Mesothelial cell of epicardium (in vitro differentiated cells): ENCODE results near the gene METTL13. TPM values are rescaled to one million over a fixed set of nuclear protein-coding genes. Genes with fewer than 3 reads are reported as not detected.

Source experiments
- DNase-seq, 2 experiments: peaks; one replicate each; pipeline ENCODE4 v3.0.0; 2021; ENCODE audit warnings: low spot score in 2 of 2; ENCODE audit not compliant: unreplicated experiment in 2 of 2
- H3K27ac Mint-ChIP-seq: 2 replicates; pipeline ENCODE4 v1.8.0; 2021; ENCODE audit warnings: mixed read lengths
- H3K27me3 Mint-ChIP-seq: 2 replicates; pipeline ENCODE4 v1.8.0; 2021; ENCODE audit warnings: low read depth, mixed read lengths
- H3K36me3 Mint-ChIP-seq: 2 replicates; pipeline ENCODE4 v1.8.0; 2021; ENCODE audit warnings: mixed read lengths
- H3K4me1 Mint-ChIP-seq: 2 replicates; pipeline ENCODE4 v1.8.0; 2021; ENCODE audit warnings: mixed read lengths
- H3K4me3 Mint-ChIP-seq: 2 replicates; pipeline ENCODE4 v1.8.0; 2021; ENCODE audit warnings: mild to moderate bottlenecking, moderate library complexity, mixed read lengths
- H3K9me3 Mint-ChIP-seq: 2 replicates; pipeline ENCODE4 v1.8.0; 2021; ENCODE audit warnings: mixed read lengths
- CTCF ChIP-seq: fragments of 200-600 bp; sonication (generic); IDR thresholded peaks from one replicate; pipeline ENCODE4 v1.5.0; 2021; ENCODE audit warnings: antibody characterized with exemption; ENCODE audit not compliant: unreplicated experiment
- total RNA-seq: library from RNA; stranded (reverse); gene quantifications from 3 replicates; pipeline ENCODE4 v1.2.1, GENCODE V29; 2021

Gene METTL13
- total RNA-seq, 1 donor from 2014 or later = 27.4 TPM

GRCh38 chr1:171748651-171749050, 32.8 kb upstream of the METTL13 start:
- Mint-ChIP-seq H3K9me3 (no peaks in the 10 kb centered on the region), H3K27me3 (no peaks in the 10 kb centered on the region), H3K27ac (no peak overlapping the region), H3K4me3 (no peak overlapping the region), H3K36me3 (no peaks in the 10 kb centered on the region), H3K4me1 (peaks cover 4% of the 10 kb centered on the region)
- no peak for TF ChIP-seq CTCF
- DNase-seq = no peak

GRCh38 chr1:171751221-171751620, 30.2 kb upstream of the METTL13 start:
- Mint-ChIP-seq H3K27ac (no peak overlapping the region), H3K27me3 (no peaks in the 10 kb centered on the region), H3K4me1 (peaks cover 8% of the 10 kb centered on the region), H3K36me3 (no peaks in the 10 kb centered on the region), H3K9me3 (peaks cover 8% of the 10 kb centered on the region), H3K4me3 (no peak overlapping the region)
- TF ChIP-seq CTCF = no peak
- no peak for DNase-seq

- Mint-ChIP-seq H3K9me3 (peaks cover 25% of the 10 kb centered on the region), H3K27ac (no peak overlapping the region), H3K27me3 (no peaks in the 10 kb centered on the region), H3K4me3 (no peak overlapping the region), H3K4me1 (peaks cover 12% of the 10 kb centered on the region), H3K36me3 (no peaks in the 10 kb centered on the region)
- TF ChIP-seq CTCF = no peak
- DNase-seq = no peak
Measured at GRCh38 chr1:171753182-171753581, 28.3 kb upstream of the METTL13 start.

GRCh38 chr1:171753685-171754352, 27.6 kb upstream of the METTL13 start:
- H3K36me3 Mint-ChIP-seq = no peaks in the 10 kb centered on the region
- TF ChIP-seq CTCF = no peak
- peaks cover 25% of the 10 kb centered on the region for H3K9me3 Mint-ChIP-seq
- no peak overlapping the region for H3K27ac Mint-ChIP-seq
- no peaks in the 10 kb centered on the region for H3K27me3 Mint-ChIP-seq
- DNase-seq = no peak
- peaks cover 13% of the 10 kb centered on the region for H3K4me1 Mint-ChIP-seq
- no peak overlapping the region for H3K4me3 Mint-ChIP-seq

- DNase-seq = no peak
- H3K36me3 Mint-ChIP-seq = no peaks in the 10 kb centered on the region
- H3K27ac Mint-ChIP-seq = no peak overlapping the region
- no peak for TF ChIP-seq CTCF
- no peaks in the 10 kb centered on the region for H3K27me3 Mint-ChIP-seq
- H3K9me3 Mint-ChIP-seq = peaks cover 25% of the 10 kb centered on the region
- no peak overlapping the region for H3K4me3 Mint-ChIP-seq
- peaks cover 13% of the 10 kb centered on the region for H3K4me1 Mint-ChIP-seq
Measured at GRCh38 chr1:171754353-171754705, 27.1 kb upstream of the METTL13 start.

GRCh38 chr1:171754971-171755370, 26.5 kb upstream of the METTL13 start:
- Mint-ChIP-seq H3K36me3 (no peaks in the 10 kb centered on the region), H3K4me1 (peaks cover 13% of the 10 kb centered on the region), H3K27ac (no peak overlapping the region), H3K4me3 (no peak overlapping the region), H3K9me3 (peaks cover 25% of the 10 kb centered on the region), H3K27me3 (no peaks in the 10 kb centered on the region)
- no peak for DNase-seq
- no peak for TF ChIP-seq CTCF
